ENCODE measurements around the gene MRGPRD. TPM values are rescaled to one million over a fixed set of nuclear protein-coding genes. Genes with fewer than 3 reads are reported as not detected.
A peak's percentile ranks its signal among the peaks of the same experiment; 100 is the strongest.
"Not testable (repeated sequence)": the region's sequence is repeated elsewhere in the genome, so short reads cannot be mapped to it uniquely, and the experiment has no call there.

MRGPRD gene
- total and polyA plus RNA-seq, 3 experiments from 2014 or later = not detected

- POLR2A ChIA-PET; H3K4me3 ChIP-seq (ENCODE audit: low read length); H3K4me1 ChIP-seq (ENCODE audit: insufficient read depth, low read length); H3K9me3 ChIP-seq (ENCODE audit: low read length); H3K36me3 ChIP-seq (ENCODE audit: insufficient read depth, low read length); H3K27ac ChIP-seq (ENCODE audit: low read depth, low read length); H3K9me3 Mint-ChIP-seq; H3K4me1 Mint-ChIP-seq; H3K36me3 Mint-ChIP-seq; H3K27ac Mint-ChIP-seq; H3K4me3 Mint-ChIP-seq; H3K27me3 ChIP-seq (ENCODE audit: insufficient read depth, low read length, poor library complexity, severe bottlenecking): not testable (repeated sequence)
- H3K27me3 Mint-ChIP-seq = peaks cover 10 to 11% of the 10 kb centered on the region in 2 donors
- DNase-seq = peak in 1 of 5 donors; percentile 4
- CTCF ChIA-PET = interaction anchor here (1.1 kb wide), 1 partner anchor 37 kb away, joined by 3 read pairs; no protein-coding TSS in a partner anchor
These were observed 7.1 kb downstream of the MRGPRD start for GRCh38 chr11:68973706-68974105.

DNA sequence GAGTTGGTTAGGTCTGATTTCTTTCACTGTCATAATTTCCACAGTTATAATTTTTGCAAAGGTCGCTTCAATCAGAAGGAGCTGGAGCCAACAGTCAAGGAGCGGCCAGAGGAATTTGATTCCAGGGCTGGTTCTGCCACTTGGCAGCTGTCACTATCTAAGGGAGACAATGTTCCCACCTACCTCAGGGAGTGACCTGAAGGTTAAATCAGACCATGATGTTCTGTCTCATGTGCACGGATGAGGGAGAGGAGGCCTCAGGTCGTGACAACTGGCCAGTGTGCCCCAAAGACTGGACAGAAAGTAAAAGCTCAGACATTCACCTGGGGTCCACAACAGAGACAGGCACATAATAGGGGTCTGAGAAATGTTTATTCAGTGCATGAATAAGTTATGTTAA, 7.6 kb downstream of the MRGPRD start:
- H3K4me3 Mint-ChIP-seq = no peak overlapping the region
- H3K27ac ChIP-seq (ENCODE audit: low read depth, low read length) = no peak overlapping the region
- no peaks in the 10 kb centered on the region for H3K9me3 Mint-ChIP-seq
- POLR2A ChIA-PET = no interaction called here
- no peaks in the 10 kb centered on the region for H3K36me3 Mint-ChIP-seq
- H3K4me3 ChIP-seq (ENCODE audit: low read length) = no peak overlapping the region
- no peaks in the 10 kb centered on the region for H3K27me3 ChIP-seq (ENCODE audit: insufficient read depth, low read length, poor library complexity, severe bottlenecking)
- H3K27ac Mint-ChIP-seq = no peak overlapping the region
- no peaks in the 10 kb centered on the region for H3K4me1 Mint-ChIP-seq
- H3K36me3 ChIP-seq (ENCODE audit: insufficient read depth, low read length) = no peaks in the 10 kb centered on the region
- CTCF ChIA-PET = interaction anchor here (1.1 kb wide), 1 partner anchor 38 kb away, joined by 3 read pairs; no protein-coding TSS in a partner anchor
- H3K4me1 ChIP-seq (ENCODE audit: insufficient read depth, low read length) = no peaks in the 10 kb centered on the region
- peak in 1 of 5 donors; percentile 19 for DNase-seq
- H3K27me3 Mint-ChIP-seq = peaks cover 10 to 15% of the 10 kb centered on the region in 2 donors
- no peaks in the 10 kb centered on the region for H3K9me3 ChIP-seq (ENCODE audit: low read length)

GRCh38 chr11:68970921-68971636, 9.7 kb downstream of the MRGPRD start:
- Histone ChIP-seq H3K9me3 (ENCODE audit: low read length) (no peaks in the 10 kb centered on the region), H3K4me1 (ENCODE audit: insufficient read depth, low read length) (peaks cover 3% of the 10 kb centered on the region), H3K27me3 (ENCODE audit: insufficient read depth, low read length, poor library complexity, severe bottlenecking) (no peaks in the 10 kb centered on the region), H3K36me3 (ENCODE audit: insufficient read depth, low read length) (no peaks in the 10 kb centered on the region), H3K27ac (ENCODE audit: low read depth, low read length) (no peak overlapping the region), H3K4me3 (ENCODE audit: low read length) (no peak overlapping the region)
- no peaks in the 10 kb centered on the region for H3K9me3 Mint-ChIP-seq
- H3K27me3 Mint-ChIP-seq = peaks cover 12 to 17% of the 10 kb centered on the region in 2 donors
- POLR2A ChIA-PET = no interaction called here
- peak in 1 of 5 donors; percentile 8 for DNase-seq
- no peak overlapping the region for H3K27ac Mint-ChIP-seq
- no peak overlapping the region for H3K4me3 Mint-ChIP-seq
- H3K36me3 Mint-ChIP-seq = no peaks in the 10 kb centered on the region
- H3K4me1 Mint-ChIP-seq = peaks cover 0 to 4% (median 4%) of the 10 kb centered on the region in 3 donors
- CTCF ChIA-PET = no interaction called here

- DNase-seq = no peak
- ChIA-PET POLR2A (no interaction called here), CTCF (no interaction called here)
- H3K4me1 Mint-ChIP-seq = peaks cover 2 to 13% (median 9%) of the 10 kb centered on the region in 3 donors
- no peak overlapping the region for H3K27ac Mint-ChIP-seq
- H3K9me3 ChIP-seq (ENCODE audit: low read length) = no peaks in the 10 kb centered on the region
- H3K4me3 Mint-ChIP-seq = no peak overlapping the region
- no peaks in the 10 kb centered on the region for H3K36me3 Mint-ChIP-seq
- H3K27ac ChIP-seq (ENCODE audit: low read depth, low read length) = no peak overlapping the region
- H3K36me3 ChIP-seq (ENCODE audit: insufficient read depth, low read length) = no peaks in the 10 kb centered on the region
- peaks cover 3% of the 10 kb centered on the region for H3K4me1 ChIP-seq (ENCODE audit: insufficient read depth, low read length)
- H3K9me3 Mint-ChIP-seq = no peaks in the 10 kb centered on the region
- H3K4me3 ChIP-seq (ENCODE audit: low read length) = no peak overlapping the region
- peaks cover 12 to 17% of the 10 kb centered on the region in 2 donors for H3K27me3 Mint-ChIP-seq
- H3K27me3 ChIP-seq (ENCODE audit: insufficient read depth, low read length, poor library complexity, severe bottlenecking) = no peaks in the 10 kb centered on the region
These were observed 11.4 kb downstream of the MRGPRD start for GRCh38 chr11:68969386-68969785.

DNA sequence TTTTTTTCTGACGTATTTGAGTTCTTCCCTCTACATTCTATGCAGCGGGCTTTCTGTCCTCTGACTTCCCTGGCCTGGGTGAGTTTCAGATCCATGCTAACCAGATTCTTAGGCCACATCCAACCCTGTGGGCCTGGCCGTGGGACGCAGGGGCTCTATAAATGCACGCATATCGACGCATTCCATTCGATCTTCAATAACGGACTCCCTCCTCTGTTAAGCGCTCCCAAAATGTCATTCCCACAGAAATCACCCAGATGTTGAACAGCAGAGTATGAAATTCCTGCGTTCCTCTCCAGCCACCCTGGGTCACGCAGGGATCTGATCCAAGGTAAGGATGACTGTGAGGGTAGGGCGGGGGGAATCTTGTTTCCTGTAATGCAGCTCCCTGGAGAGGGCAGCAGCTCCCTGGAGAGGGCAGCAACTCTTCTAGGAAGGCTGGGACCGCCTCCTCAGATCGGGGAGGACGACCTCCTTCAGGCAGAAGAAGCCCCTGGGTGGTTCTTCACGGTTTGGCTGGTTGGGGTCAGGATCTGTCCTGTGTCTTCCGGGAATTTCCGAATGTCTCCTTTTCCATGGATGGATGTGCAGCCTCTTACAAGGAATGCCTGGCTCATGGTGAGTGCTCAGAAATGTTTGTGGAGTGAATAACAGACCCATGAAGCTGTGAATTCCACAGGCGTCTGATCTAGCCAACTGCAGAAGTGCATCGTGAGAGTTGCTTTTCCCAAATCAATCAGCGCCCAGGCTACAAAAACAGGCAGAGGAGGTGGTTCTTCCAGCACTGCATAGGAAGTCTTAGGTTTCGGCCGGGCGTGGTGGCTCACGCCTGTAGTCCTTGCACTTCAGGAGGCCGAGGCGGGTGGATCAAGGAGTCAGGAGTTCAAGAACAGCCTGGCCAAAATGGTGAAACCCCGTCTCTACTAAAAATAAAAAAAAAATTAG, 12.2 kb downstream of the MRGPRD start:
- ChIA-PET POLR2A (no interaction called here), CTCF (no interaction called here)
- no peaks in the 10 kb centered on the region for H3K36me3 ChIP-seq (ENCODE audit: insufficient read depth, low read length)
- no peak overlapping the region for H3K27ac Mint-ChIP-seq
- H3K4me3 Mint-ChIP-seq = no peak overlapping the region
- peaks cover 2 to 17% (median 9%) of the 10 kb centered on the region in 3 donors for H3K4me1 Mint-ChIP-seq
- H3K4me3 ChIP-seq (ENCODE audit: low read length) = no peak overlapping the region
- no peak overlapping the region for H3K27ac ChIP-seq (ENCODE audit: low read depth, low read length)
- peaks cover 3% of the 10 kb centered on the region for H3K4me1 ChIP-seq (ENCODE audit: insufficient read depth, low read length)
- no peaks in the 10 kb centered on the region for H3K27me3 ChIP-seq (ENCODE audit: insufficient read depth, low read length, poor library complexity, severe bottlenecking)
- DNase-seq = peak in 1 of 5 donors; percentile 14
- H3K9me3 ChIP-seq (ENCODE audit: low read length) = no peaks in the 10 kb centered on the region
- H3K27me3 Mint-ChIP-seq = peaks cover 12 to 17% of the 10 kb centered on the region in 2 donors
- peaks cover 0 to 3% (median 0%) of the 10 kb centered on the region in 5 donors for H3K9me3 Mint-ChIP-seq
- H3K36me3 Mint-ChIP-seq = no peaks in the 10 kb centered on the region

- H3K4me1 Mint-ChIP-seq = peaks cover 4 to 25% (median 17%) of the 10 kb centered on the region in 3 donors
- H3K36me3 ChIP-seq (ENCODE audit: insufficient read depth, low read length) = no peaks in the 10 kb centered on the region
- H3K27me3 Mint-ChIP-seq = peaks cover 12 to 13% of the 10 kb centered on the region in 2 donors
- no peaks in the 10 kb centered on the region for H3K36me3 Mint-ChIP-seq
- peak in 1 of 5 donors; percentile 8 for DNase-seq
- H3K4me1 ChIP-seq (ENCODE audit: insufficient read depth, low read length) = peaks cover 3% of the 10 kb centered on the region
- H3K27ac ChIP-seq (ENCODE audit: low read depth, low read length) = no peak overlapping the region
- peaks cover 0 to 3% (median 0%) of the 10 kb centered on the region in 5 donors for H3K9me3 Mint-ChIP-seq
- H3K27ac Mint-ChIP-seq = no peak overlapping the region
- ChIA-PET CTCF (no interaction called here), POLR2A (no interaction called here)
- no peak overlapping the region for H3K4me3 Mint-ChIP-seq
- no peaks in the 10 kb centered on the region for H3K9me3 ChIP-seq (ENCODE audit: low read length)
- no peaks in the 10 kb centered on the region for H3K27me3 ChIP-seq (ENCODE audit: insufficient read depth, low read length, poor library complexity, severe bottlenecking)
- no peak overlapping the region for H3K4me3 ChIP-seq (ENCODE audit: low read length)
These were observed 13.6 kb downstream of the MRGPRD start for GRCh38 chr11:68966894-68967780.

DNA sequence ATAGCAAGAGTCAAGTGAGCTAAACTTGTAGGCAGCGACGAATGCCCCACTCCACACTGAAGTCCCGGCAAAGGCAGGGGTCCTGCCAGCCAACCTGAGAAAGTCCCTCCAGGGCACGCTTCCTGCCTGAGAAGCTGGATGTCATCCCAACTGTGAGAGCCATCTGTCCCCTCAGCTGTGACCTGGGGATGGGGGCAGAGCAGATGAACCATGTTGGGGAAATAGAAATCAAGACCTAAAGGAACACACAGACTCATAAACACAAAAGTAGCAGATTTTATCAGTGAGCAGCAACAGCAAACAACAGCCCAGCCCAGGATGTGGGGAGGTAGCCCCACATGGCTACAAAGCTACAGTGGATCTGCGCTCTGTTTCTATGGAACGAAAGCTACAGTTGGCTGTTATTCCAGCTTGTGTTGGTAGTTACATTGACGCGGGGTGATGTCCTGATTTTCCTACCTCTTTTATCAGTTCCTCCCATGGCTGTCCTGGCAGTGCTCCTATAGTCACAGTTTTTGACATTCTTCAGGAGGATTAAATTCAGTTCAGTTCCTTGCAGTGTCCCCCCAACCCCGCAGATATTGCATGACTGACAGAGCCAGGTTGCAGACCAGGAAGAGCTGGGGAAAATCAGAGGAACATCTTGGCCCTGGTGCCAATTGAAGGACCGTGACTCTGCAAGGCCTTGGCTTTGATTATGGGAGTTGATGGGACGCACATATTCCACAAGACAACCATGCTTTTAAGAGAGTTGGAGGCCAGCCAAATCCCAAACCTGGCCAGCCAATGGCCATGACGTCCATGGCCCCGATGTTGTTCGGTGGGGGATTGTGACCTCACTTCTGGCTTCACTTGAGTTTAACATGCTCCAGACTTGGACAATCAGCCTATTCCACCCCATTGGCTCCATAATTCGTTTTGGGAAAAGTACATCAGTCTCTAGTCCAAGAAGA, 14.6 kb downstream of the MRGPRD start:
- ChIA-PET CTCF (interaction anchor here (1.3 kb wide), 1 partner anchor 24 kb away, joined by 4 read pairs; no protein-coding TSS in a partner anchor), POLR2A (no interaction called here)
- Histone ChIP-seq H3K9me3 (ENCODE audit: low read length) (no peaks in the 10 kb centered on the region), H3K27me3 (ENCODE audit: insufficient read depth, low read length, poor library complexity, severe bottlenecking) (no peaks in the 10 kb centered on the region), H3K4me3 (ENCODE audit: low read length) (no peak overlapping the region), H3K27ac (ENCODE audit: low read depth, low read length) (no peak overlapping the region), H3K4me1 (ENCODE audit: insufficient read depth, low read length) (peaks cover 3% of the 10 kb centered on the region), H3K36me3 (ENCODE audit: insufficient read depth, low read length) (no peaks in the 10 kb centered on the region)
- Mint-ChIP-seq H3K4me1 (peaks cover 4 to 25% (median 17%) of the 10 kb centered on the region in 3 donors), H3K36me3 (no peaks in the 10 kb centered on the region), H3K27ac (peak overlapping the region in 6 of 8 donors; percentile 27 to 85 (median 44)), H3K27me3 (peaks cover 8 to 11% of the 10 kb centered on the region in 2 donors), H3K9me3 (peaks cover 0 to 3% (median 0%) of the 10 kb centered on the region in 5 donors), H3K4me3 (peak overlapping the region in 5 of 7 donors; percentile 17 to 65 (median 29))
- peak in 1 of 5 donors; percentile 40 for DNase-seq
